Astrocyte (in vitro differentiated cells and primary cell): ENCODE data around the gene TTLL5.

ENCODE experiments used
- EZH2 ChIP-seq: IDR thresholded peaks from 2 replicates; pipeline ENCODE4 v1.6.1; 2012; ENCODE audit warnings: mild to moderate bottlenecking, low read length, inconsistent platforms; ENCODE audit not compliant: insufficient read depth
- TF ChIP-seq, protein P1 (sequence below): IDR thresholded peaks from 2 replicates; pipeline ENCODE4 v1.5.1; 2011; ENCODE audit warnings: low read depth, mild to moderate bottlenecking, inconsistent platforms, low read length, moderate library complexity; ENCODE audit not compliant: insufficient read depth

DNA sequence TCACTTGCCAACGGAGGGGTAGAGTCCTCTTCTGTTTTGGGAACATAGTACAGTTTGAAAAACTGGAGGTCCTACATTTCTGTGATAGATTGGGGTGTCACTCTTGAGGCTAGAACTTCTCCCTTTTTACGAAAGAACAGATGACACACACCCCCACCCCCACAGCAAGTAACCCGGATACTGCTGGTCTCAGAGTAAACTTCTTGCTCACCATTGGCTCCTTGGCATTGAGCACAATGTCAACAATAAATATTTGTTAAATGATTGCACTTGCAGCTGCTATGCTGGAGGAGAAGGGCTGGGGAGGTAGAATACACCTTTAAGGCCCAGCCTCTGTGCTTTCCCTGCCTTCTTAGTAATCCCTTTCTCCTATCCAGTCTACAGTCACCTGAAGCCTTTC lies 170.9 kb downstream of the TTLL5 start:
- TF ChIP-seq, protein P1, sequence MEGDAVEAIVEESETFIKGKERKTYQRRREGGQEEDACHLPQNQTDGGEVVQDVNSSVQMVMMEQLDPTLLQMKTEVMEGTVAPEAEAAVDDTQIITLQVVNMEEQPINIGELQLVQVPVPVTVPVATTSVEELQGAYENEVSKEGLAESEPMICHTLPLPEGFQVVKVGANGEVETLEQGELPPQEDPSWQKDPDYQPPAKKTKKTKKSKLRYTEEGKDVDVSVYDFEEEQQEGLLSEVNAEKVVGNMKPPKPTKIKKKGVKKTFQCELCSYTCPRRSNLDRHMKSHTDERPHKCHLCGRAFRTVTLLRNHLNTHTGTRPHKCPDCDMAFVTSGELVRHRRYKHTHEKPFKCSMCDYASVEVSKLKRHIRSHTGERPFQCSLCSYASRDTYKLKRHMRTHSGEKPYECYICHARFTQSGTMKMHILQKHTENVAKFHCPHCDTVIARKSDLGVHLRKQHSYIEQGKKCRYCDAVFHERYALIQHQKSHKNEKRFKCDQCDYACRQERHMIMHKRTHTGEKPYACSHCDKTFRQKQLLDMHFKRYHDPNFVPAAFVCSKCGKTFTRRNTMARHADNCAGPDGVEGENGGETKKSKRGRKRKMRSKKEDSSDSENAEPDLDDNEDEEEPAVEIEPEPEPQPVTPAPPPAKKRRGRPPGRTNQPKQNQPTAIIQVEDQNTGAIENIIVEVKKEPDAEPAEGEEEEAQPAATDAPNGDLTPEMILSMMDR = no peak
- TF ChIP-seq EZH2 = no peak
